Gastrocnemius medialis (tissue), 4 donors: Measurements from ENCODE around the gene SARM1. TPM values are rescaled to one million over a fixed set of nuclear protein-coding genes. Genes with fewer than 3 reads are reported as not detected.

ENCODE experiments used
- ATAC-seq, 2 donors: fragments of 150-250 bp; one replicate each; pipeline ENCODE4 v1.9.1; 2016
- DNase-seq, 2 donors: peaks; one replicate each; pipeline ENCODE4 v3.0.0-alpha.2; 2019
- H3K27ac ChIP-seq, 4 donors: fragments of 200-600 bp; sonication (generic); 1 replicate in 1 of 4; 2 replicates in 3 of 4; pipeline ENCODE4 v1.5.1; 2016 to 2018; ENCODE audit warnings: mild to moderate bottlenecking in 2 of 4, moderate library complexity in 1 of 4
- H3K27me3 ChIP-seq, 3 donors: fragments of 200-600 bp; sonication (generic) in 2 of 3; 1 replicate in 1 of 3; 2 replicates in 2 of 3; pipeline versions ENCODE4 v1.5.1 to v1.6.0; 2016 to 2019; ENCODE audit warnings: mild to moderate bottlenecking in 1 of 3, moderate library complexity in 1 of 3
- H3K36me3 ChIP-seq, 2 donors: fragments of 200-600 bp; sonication (generic) in 1 of 2; one replicate each; pipeline ENCODE4 v1.5.1; 2017 to 2018
- H3K4me1 ChIP-seq, 2 donors: fragments of 200-600 bp; sonication (generic) in 1 of 2; one replicate each; pipeline ENCODE4 v1.5.1; 2016 to 2017; ENCODE audit warnings: mild to moderate bottlenecking in 2 of 2
- H3K4me3 ChIP-seq, 4 donors: fragments of 200-600 bp; sonication (generic) in 3 of 4; 1 replicate in 1 of 4; 2 replicates in 3 of 4; pipeline ENCODE4 v1.5.1; 2016 to 2019; ENCODE audit warnings: mild to moderate bottlenecking in 2 of 4
- H3K9me3 ChIP-seq, 3 donors: fragments of 200-600 bp; sonication (generic) in 2 of 3; 1 replicate in 1 of 3; 2 replicates in 2 of 3; pipeline ENCODE4 v1.5.1; 2016 to 2019
- POLR2A ChIP-seq, 2 donors: fragments of 450-650 bp; IDR thresholded peaks; one replicate each; pipeline ENCODE4 v1.6.1; 2017; ENCODE audit warnings: antibody characterized with exemption in 2 of 2, mild to moderate bottlenecking in 2 of 2, moderate library complexity in 2 of 2
- in situ Hi-C, 4 donors: fragments of 200-750 bp; cut with MboI; loops; one replicate each; pipeline versions ENCODE4 v1.15.0 to v1.8.0; 2017; ENCODE audit warnings: low sequenced_read_pairs in 4 of 4
- intact Hi-C: fragments of 100-400 bp; cut with DNase I; formaldehyde crosslinking; loops from one replicate; pipeline ENCODE4 v1.15.1; 2023; ENCODE audit warnings: low total_unique reads
- total RNA-seq, 4 donors: library from RNA; depleted of rRNA; stranded (reverse); fragments of >200 nt; gene quantifications; one replicate each; pipeline versions ENCODE4 v1.1.0 to v1.2.3, GENCODE V29; 2016
- TF ChIP-seq, protein P1 (sequence below), 5 experiments: fragments of 450-650 bp in 3 of 5; fragments of 200-600 bp in 2 of 5; sonication (generic) in 2 of 5; IDR thresholded peaks in 4 of 5; conservative IDR thresholded peaks in 1 of 5; 1 replicate in 4 of 5; 2 replicates in 1 of 5; pipeline ENCODE4 v1.5.1; 2016 to 2019; ENCODE audit warnings: antibody characterized with exemption in 5 of 5, mild to moderate bottlenecking in 3 of 5, moderate library complexity in 3 of 5

The SARM1 gene
- total RNA-seq, 4 donors from 2014 or later = 0.78 to 1.9 (median 1.7) TPM

DNA sequence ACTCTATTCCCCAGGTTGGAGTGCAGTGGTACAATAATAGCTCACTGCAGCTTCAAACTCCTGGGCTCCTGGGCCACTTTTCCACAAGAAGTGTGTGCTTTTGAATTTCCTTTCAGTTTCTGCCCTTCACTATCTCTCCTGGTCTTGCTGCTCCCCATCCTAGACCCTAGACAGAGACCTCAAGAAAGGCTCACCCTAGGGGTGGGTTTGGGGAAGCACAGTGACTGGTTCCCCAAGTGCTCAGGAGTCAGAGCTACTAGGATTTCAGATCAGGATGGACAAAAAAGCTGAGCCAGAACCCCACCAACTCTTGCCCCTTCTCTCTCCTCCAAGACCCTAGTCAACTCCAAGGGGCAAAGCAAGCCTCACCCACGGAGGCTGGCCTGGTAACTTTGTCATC lies 4.9 kb upstream of the SARM1 start:
- H3K27me3 ChIP-seq = no peaks in the 10 kb centered on the region
- intact Hi-C loops = no loop called here
- DNase-seq = no peak
- TF ChIP-seq, protein P1, sequence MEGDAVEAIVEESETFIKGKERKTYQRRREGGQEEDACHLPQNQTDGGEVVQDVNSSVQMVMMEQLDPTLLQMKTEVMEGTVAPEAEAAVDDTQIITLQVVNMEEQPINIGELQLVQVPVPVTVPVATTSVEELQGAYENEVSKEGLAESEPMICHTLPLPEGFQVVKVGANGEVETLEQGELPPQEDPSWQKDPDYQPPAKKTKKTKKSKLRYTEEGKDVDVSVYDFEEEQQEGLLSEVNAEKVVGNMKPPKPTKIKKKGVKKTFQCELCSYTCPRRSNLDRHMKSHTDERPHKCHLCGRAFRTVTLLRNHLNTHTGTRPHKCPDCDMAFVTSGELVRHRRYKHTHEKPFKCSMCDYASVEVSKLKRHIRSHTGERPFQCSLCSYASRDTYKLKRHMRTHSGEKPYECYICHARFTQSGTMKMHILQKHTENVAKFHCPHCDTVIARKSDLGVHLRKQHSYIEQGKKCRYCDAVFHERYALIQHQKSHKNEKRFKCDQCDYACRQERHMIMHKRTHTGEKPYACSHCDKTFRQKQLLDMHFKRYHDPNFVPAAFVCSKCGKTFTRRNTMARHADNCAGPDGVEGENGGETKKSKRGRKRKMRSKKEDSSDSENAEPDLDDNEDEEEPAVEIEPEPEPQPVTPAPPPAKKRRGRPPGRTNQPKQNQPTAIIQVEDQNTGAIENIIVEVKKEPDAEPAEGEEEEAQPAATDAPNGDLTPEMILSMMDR (IDR thresholded peaks at IDR 0.05 in 4 of 5, conservative IDR thresholded peaks at IDR 0.05 in 1 of 5) = no peak
- no peak for TF ChIP-seq POLR2A (IDR thresholded peaks at IDR 0.05)
- ATAC-seq = no peak
- peaks cover 0 to 32% of the 10 kb centered on the region in 2 donors for H3K36me3 ChIP-seq
- H3K9me3 ChIP-seq = no peaks in the 10 kb centered on the region
- H3K27ac ChIP-seq = no peak overlapping the region
- H3K4me3 ChIP-seq = no peak overlapping the region
- in situ Hi-C loops = loop anchor here in 1 of 4 donors (25.0 kb wide), 1 partner anchor 596 kb away; the partner anchor contains the start of gene PHF12
- H3K4me1 ChIP-seq = no peaks in the 10 kb centered on the region

DNA sequence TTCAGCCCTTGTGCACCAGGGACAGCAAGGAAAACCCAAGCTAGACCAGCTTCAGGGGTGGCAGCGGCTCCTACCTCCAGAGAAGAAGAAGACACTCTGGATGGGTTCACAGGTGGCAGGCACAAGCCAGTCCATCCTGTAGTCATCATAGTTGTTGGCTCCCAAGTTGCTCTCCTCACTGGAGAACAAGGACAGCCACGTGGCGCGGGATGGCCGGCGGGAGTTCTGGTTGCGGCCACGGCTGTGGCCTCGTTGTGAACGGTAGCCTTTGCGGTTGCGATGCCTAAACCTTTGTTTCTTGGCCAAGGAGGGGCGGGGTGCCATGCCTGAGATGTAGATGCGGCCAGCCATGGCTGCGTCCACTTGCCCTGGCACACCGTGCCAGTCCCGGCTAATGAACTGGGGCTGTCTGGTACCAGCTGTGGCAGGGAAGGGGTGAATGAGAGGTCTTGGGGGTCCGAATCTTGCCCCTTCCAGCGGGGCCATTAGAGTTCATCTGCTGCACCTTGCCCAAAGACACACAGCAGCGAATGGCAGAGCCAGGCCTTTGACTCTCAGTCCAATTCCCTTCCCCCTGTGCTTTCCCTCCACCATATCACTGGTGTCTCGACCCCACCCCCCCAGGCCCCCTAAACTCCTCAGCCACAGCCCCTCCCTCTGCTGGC lies 3.7 kb upstream of the SARM1 start:
- in situ Hi-C loops = loop anchor here in 1 of 4 donors (25.0 kb wide), 1 partner anchor 595 kb away; the partner anchor contains the start of gene PHF12
- no peak for TF ChIP-seq POLR2A (IDR thresholded peaks at IDR 0.05)
- TF ChIP-seq, protein P1 (IDR thresholded peaks at IDR 0.05 in 4 of 5, conservative IDR thresholded peaks at IDR 0.05 in 1 of 5) = no peak
- Histone ChIP-seq H3K27ac (no peak overlapping the region), H3K9me3 (no peaks in the 10 kb centered on the region), H3K4me3 (no peak overlapping the region), H3K36me3 (peaks cover 0 to 20% of the 10 kb centered on the region in 2 donors), H3K4me1 (peaks cover 5 to 7% of the 10 kb centered on the region in 2 donors), H3K27me3 (no peaks in the 10 kb centered on the region)
- no peak for ATAC-seq
- no peak for DNase-seq
- intact Hi-C loops = no loop called here

DNA sequence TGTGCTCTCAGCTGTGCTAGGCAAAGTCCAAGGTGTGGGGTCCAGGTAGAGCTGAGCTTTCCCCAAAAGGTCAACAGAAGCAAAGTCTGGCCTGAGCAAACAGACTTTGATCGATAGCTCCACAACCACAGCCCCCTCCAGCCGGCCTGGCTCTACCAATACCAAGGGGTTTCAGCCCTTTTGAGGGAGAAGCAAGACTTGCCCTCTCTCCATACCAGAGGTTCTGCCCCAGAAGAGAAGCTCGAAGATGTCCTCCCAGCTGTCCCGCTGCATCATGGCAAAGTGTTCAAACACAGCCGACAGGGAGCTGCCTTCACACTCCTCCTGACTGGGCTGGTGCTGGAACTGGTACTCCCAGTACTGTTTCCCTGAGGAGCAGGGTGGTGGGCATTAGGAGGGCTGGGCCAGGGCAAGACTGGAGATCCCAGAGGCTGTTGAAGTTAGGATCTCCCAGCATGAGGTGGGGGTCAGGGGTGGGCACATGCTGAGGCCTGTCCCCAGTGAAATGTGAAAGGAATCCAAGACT lies 3.1 kb upstream of the SARM1 start:
- Histone ChIP-seq H3K27ac (no peak overlapping the region), H3K9me3 (no peaks in the 10 kb centered on the region), H3K4me3 (no peak overlapping the region), H3K4me1 (peaks cover 10 to 11% of the 10 kb centered on the region in 2 donors), H3K27me3 (no peaks in the 10 kb centered on the region), H3K36me3 (peaks cover 0 to 14% of the 10 kb centered on the region in 2 donors)
- TF ChIP-seq POLR2A (IDR thresholded peaks at IDR 0.05) = no peak
- TF ChIP-seq, protein P1 (IDR thresholded peaks at IDR 0.05 in 4 of 5, conservative IDR thresholded peaks at IDR 0.05 in 1 of 5) = no peak
- in situ Hi-C loops = loop anchor here in 1 of 4 donors (25.0 kb wide), 1 partner anchor 594 kb away; the partner anchor contains the start of gene PHF12
- intact Hi-C loops = no loop called here
- no peak for DNase-seq
- ATAC-seq = no peak

DNA sequence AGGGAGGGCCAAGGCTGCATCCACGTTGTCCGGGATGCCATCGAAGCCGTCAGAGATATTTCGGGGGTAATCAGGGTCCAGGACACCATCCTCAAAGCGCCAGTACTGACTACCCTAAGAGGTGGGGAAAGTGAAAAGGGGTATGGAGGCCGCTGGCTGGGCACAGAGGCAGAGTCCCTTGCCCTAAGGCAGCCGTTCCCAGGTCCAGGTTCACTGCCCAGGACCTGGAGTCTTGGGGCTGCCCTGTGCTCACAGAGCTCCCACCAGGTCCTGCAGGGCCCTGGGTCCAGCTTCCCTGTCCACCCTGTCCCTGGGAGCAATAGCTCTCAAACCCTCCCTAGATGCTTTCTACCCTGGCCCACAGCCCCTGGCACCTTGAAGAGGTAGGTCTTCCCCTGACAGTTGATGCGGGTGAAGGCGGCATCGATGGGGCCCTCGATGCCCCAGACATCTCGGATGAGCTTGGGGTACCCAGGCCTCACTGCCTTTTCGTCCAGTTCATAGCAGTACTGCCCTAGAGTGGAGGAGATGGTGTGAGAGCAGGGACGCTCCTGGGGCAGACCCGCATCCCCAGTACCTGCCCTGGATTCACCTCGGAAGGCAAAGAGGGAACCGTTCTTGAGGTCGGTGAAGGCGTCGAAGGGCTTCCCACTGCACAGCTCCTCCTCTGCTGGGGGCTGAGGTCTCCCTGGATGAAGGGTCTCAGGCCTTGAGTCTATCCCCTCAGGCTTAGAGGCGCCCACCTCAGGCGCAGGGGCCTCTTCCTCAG lies 2.4 kb upstream of the SARM1 start:
- no peak for ATAC-seq
- intact Hi-C loops = no loop called here
- TF ChIP-seq, protein P1 (IDR thresholded peaks at IDR 0.05 in 4 of 5, conservative IDR thresholded peaks at IDR 0.05 in 1 of 5) = no peak
- no peak for TF ChIP-seq POLR2A (IDR thresholded peaks at IDR 0.05)
- H3K27me3 ChIP-seq = no peaks in the 10 kb centered on the region
- H3K27ac ChIP-seq = no peak overlapping the region
- DNase-seq = no peak
- in situ Hi-C loops = loop anchor here in 1 of 4 donors (25.0 kb wide), 1 partner anchor 593 kb away; the partner anchor contains the start of gene PHF12
- H3K36me3 ChIP-seq = peaks cover 0 to 7% of the 10 kb centered on the region in 2 donors
- H3K9me3 ChIP-seq = no peaks in the 10 kb centered on the region
- H3K4me1 ChIP-seq = peaks cover 10 to 11% of the 10 kb centered on the region in 2 donors
- H3K4me3 ChIP-seq = no peak overlapping the region
